Retinal pigment epithelial cell (primary cell): ENCODE measurements around the gene ITGB5.
A peak's percentile ranks its signal among the peaks of the same experiment; 100 is the strongest.

Source experiments
- DNase-seq: peaks from one replicate; pipeline ENCODE4 v3.0.0-alpha.2; 2010; ENCODE audit warnings: low read depth
- H3K4me3 ChIP-seq: 2 replicates; pipeline ENCODE4 v1.5.1; 2011; ENCODE audit warnings: mild to moderate bottlenecking, low read length, control low read depth, moderate library complexity
- CTCF ChIP-seq: conservative IDR thresholded peaks from 2 replicates; pipeline ENCODE4 v1.5.1; 2011; ENCODE audit warnings: low read depth, low read length, control low read depth, inconsistent platforms

ITGB5 gene

GRCh38 chr3:124837065-124837464 is 50.1 kb downstream of the ITGB5 start:
- TF ChIP-seq CTCF = no peak
- no peak for DNase-seq
- no peak overlapping the region for H3K4me3 ChIP-seq

DNA sequence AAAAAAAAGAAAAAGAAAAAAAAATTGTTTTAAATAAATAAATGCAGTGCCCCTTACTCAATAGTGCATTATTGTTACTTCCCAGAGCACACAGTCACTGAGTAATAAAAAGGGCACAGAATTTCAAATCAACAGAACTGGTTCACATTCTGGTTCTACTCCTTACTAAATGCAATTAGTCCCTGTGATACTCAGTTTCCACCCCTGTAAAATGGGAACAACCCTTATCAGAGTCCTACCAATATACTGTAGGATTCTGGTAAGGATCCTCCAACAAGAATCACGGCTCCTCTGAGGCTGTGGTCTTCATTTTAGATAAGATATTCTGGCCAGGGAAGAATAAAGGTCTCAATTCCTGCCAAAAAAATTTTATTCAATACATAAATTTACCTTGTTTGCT is 50.7 kb downstream of the ITGB5 start:
- TF ChIP-seq CTCF = no peak
- no peak overlapping the region for H3K4me3 ChIP-seq
- DNase-seq = no peak

GRCh38 chr3:124834723-124835718 is 52.1 kb downstream of the ITGB5 start:
- DNase-seq = peak; percentile 90
- H3K4me3 ChIP-seq = no peak overlapping the region
- TF ChIP-seq CTCF = no peak

- no peak for DNase-seq
- H3K4me3 ChIP-seq = no peak overlapping the region
- no peak for TF ChIP-seq CTCF
Measured at GRCh38 chr3:124833710-124834332, 53.3 kb downstream of the ITGB5 start.

GRCh38 chr3:124832782-124833709 is 54.1 kb downstream of the ITGB5 start:
- no peak for TF ChIP-seq CTCF
- H3K4me3 ChIP-seq = no peak overlapping the region
- peak; percentile 83 for DNase-seq

DNA sequence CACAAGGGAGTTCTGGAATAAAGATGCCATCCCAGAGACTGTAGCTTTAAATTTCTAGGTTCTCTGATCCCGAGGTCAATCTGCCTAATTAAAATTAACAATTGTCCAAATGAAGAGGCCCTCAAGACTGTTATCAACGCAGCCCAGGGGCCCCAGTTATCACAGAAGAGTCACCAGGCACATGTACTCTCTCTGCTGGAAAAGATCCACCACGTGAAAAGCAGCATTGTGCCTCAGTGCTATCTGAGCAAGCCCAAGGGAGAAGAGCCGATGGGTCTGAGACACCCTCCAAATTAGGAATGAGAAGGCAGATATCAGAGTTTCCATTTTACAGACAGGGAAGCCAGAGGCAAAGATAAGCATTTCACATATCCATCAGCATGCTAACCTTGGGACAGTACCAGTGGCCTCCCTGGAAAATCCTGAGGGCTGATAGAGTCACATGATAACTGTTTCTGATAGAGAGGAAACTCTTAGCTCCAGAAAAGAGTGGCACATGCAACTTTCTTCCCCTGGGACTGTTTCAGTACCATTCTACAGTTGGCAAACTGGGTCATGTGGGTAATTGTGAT is 55.5 kb downstream of the ITGB5 start:
- no peak for DNase-seq

More for the DNA sequence above, 55.5 kb downstream of the ITGB5 start:
- H3K4me3 ChIP-seq = no peak overlapping the region
- TF ChIP-seq CTCF = no peak
